Gastroesophageal sphincter (tissue), 4 donors: Measurements from ENCODE around the gene TGM3. TPM values are rescaled to one million over a fixed set of nuclear protein-coding genes. Genes with fewer than 3 reads are reported as not detected.

Source experiments
- ATAC-seq: fragments of 150-250 bp; one replicate; pipeline ENCODE4 v1.9.1; 2016; ENCODE audit warnings: mild to moderate bottlenecking, moderate library complexity
- H3K27ac ChIP-seq, 4 donors: fragments of 200-600 bp; sonication (generic) in 3 of 4; 1 replicate in 3 of 4; 2 replicates in 1 of 4; pipeline ENCODE4 v1.5.1; 2016 to 2019
- H3K27me3 ChIP-seq: fragments of 200-600 bp; sonication (generic); one replicate; pipeline ENCODE4 v1.5.1; 2019
- H3K36me3 ChIP-seq, 2 donors: fragments of 200-600 bp; sonication (generic); one replicate each; pipeline ENCODE4 v1.5.1; 2019; ENCODE audit warnings: control low read depth in 1 of 2
- H3K4me1 ChIP-seq, 3 donors: fragments of 200-600 bp; sonication (generic); 1 replicate in 2 of 3; 2 replicates in 1 of 3; pipeline ENCODE4 v1.5.1; 2016 to 2019; ENCODE audit warnings: control low read depth in 2 of 3
- H3K4me3 ChIP-seq, 2 donors: fragments of 200-600 bp; sonication (generic); one replicate each; pipeline ENCODE4 v1.5.1; 2019; ENCODE audit warnings: mild to moderate bottlenecking in 1 of 2, moderate library complexity in 1 of 2
- H3K9me3 ChIP-seq, 3 donors: fragments of 200-600 bp; sonication (generic); one replicate each; pipeline ENCODE4 v1.5.1; 2017 to 2019; ENCODE audit warnings: control low read depth in 2 of 3
- CTCF ChIP-seq, 4 experiments: fragments of 200-600 bp in 2 of 4; fragments of 450-650 bp in 2 of 4; sonication (generic) in 1 of 4; IDR thresholded peaks; one replicate each; pipeline ENCODE4 v1.5.1; 2017 to 2019; ENCODE audit warnings: antibody characterized with exemption in 4 of 4, mild to moderate bottlenecking in 2 of 4, moderate library complexity in 2 of 4
- EP300 ChIP-seq: sonication (generic); formaldehyde crosslinking; IDR thresholded peaks from one replicate; pipeline ENCODE4 v1.6.1; 2017; ENCODE audit warnings: antibody characterized with exemption, mild to moderate bottlenecking
- POLR2A ChIP-seq, 2 donors: fragments of 450-650 bp; IDR thresholded peaks; one replicate each; pipeline ENCODE4 v1.6.1; 2017; ENCODE audit warnings: antibody characterized with exemption in 2 of 2, mild to moderate bottlenecking in 2 of 2, moderate library complexity in 1 of 2
- POLR2AphosphoS5 ChIP-seq: sonication (generic); formaldehyde crosslinking; IDR thresholded peaks from one replicate; pipeline ENCODE4 v1.6.1; 2017; ENCODE audit warnings: antibody characterized with exemption
- WGBS, 2 donors: methylation state at CpG; one replicate each; pipeline ENCODE4 v1.1.5; 2018; ENCODE audit warnings: low coverage in 1 of 2; 5-methylcytosine and 5-hydroxymethylcytosine counted together
- total RNA-seq, 4 donors: library from RNA; depleted of rRNA; stranded (reverse); fragments of >200 nt; gene quantifications; one replicate each; pipeline ENCODE4 v1.1.0, GENCODE V29; 2016

The TGM3 gene
- total RNA-seq, 4 donors from 2014 or later: 1.1 to 46.7 (median 4.1) TPM

GRCh38 chr20:2331901-2332565 is 36.2 kb downstream of the TGM3 start:
- Histone ChIP-seq H3K4me1 (no peaks in the 10 kb centered on the region), H3K9me3 (no peaks in the 10 kb centered on the region), H3K36me3 (no peaks in the 10 kb centered on the region), H3K27ac (no peak overlapping the region), H3K4me3 (no peak overlapping the region), H3K27me3 (peaks cover 19% of the 10 kb centered on the region)
- WGBS, 2 donors: 84% methylated on average over 6 of the region's 17 CpGs; no CpG with 5 or more reads in 1 of the 2 donors
- no peak for TF ChIP-seq POLR2A (IDR thresholded peaks at IDR 0.05)
- no peak for TF ChIP-seq CTCF (IDR thresholded peaks at IDR 0.05)
- no peak for TF ChIP-seq EP300
- no peak for TF ChIP-seq POLR2AphosphoS5
- no peak for ATAC-seq

GRCh38 chr20:2332711-2333110 is 36.9 kb downstream of the TGM3 start:
- H3K4me1 ChIP-seq: no peaks in the 10 kb centered on the region
- 67% methylated on average over 1 of the region's 4 CpGs; no CpG with 5 or more reads in 1 of the 2 donors for WGBS, 2 donors

GRCh38 chr20:2333821-2334220 is 38.0 kb downstream of the TGM3 start:
- Histone ChIP-seq H3K9me3 (no peaks in the 10 kb centered on the region), H3K27ac (no peak overlapping the region), H3K4me1 (no peaks in the 10 kb centered on the region), H3K36me3 (no peaks in the 10 kb centered on the region), H3K27me3 (peaks cover 19% of the 10 kb centered on the region), H3K4me3 (no peak overlapping the region)
- TF ChIP-seq POLR2AphosphoS5: no peak
- no peak for TF ChIP-seq CTCF (IDR thresholded peaks at IDR 0.05)
- no peak for TF ChIP-seq EP300
- TF ChIP-seq POLR2A (IDR thresholded peaks at IDR 0.05): no peak
- WGBS, 2 donors: 50 to 59% methylated on average over 2 to 6 of the region's 6 CpGs
- ATAC-seq: no peak

More at GRCh38 chr20:2332711-2333110, 36.9 kb downstream of the TGM3 start:
- H3K36me3 ChIP-seq: no peaks in the 10 kb centered on the region
- H3K4me3 ChIP-seq: no peak overlapping the region
- no peak for ATAC-seq
- H3K27me3 ChIP-seq: peaks cover 19% of the 10 kb centered on the region
- no peak for TF ChIP-seq CTCF (IDR thresholded peaks at IDR 0.05)
- no peak for TF ChIP-seq EP300
- no peak for TF ChIP-seq POLR2AphosphoS5
- no peak for TF ChIP-seq POLR2A (IDR thresholded peaks at IDR 0.05)
- H3K9me3 ChIP-seq: no peaks in the 10 kb centered on the region
- no peak overlapping the region for H3K27ac ChIP-seq

- Histone ChIP-seq H3K27ac (no peak overlapping the region), H3K36me3 (no peaks in the 10 kb centered on the region), H3K9me3 (no peaks in the 10 kb centered on the region), H3K4me1 (no peaks in the 10 kb centered on the region), H3K4me3 (no peak overlapping the region), H3K27me3 (peaks cover 19% of the 10 kb centered on the region)
- WGBS, 2 donors: 88% methylated on average over 5 of the region's 9 CpGs; no CpG with 5 or more reads in 1 of the 2 donors
- ATAC-seq: no peak
- TF ChIP-seq POLR2AphosphoS5 (no peak), CTCF (IDR thresholded peaks at IDR 0.05) (no peak), POLR2A (IDR thresholded peaks at IDR 0.05) (no peak), EP300 (no peak)
These were observed 39.5 kb downstream of the TGM3 start for GRCh38 chr20:2335096-2335870.
